ENCODE results near the gene R3HDM2. TPM values are rescaled to one million over a fixed set of nuclear protein-coding genes. Genes with fewer than 3 reads are reported as not detected.
A peak's percentile ranks its signal among the peaks of the same experiment; 100 is the strongest.
"Not testable (repeated sequence)": the region's sequence is repeated elsewhere in the genome, so short reads cannot be mapped to it uniquely, and the experiment has no call there.

The R3HDM2 gene
- total RNA-seq, 1 donor from 2014 or later, result 38.6 TPM

- DNase-seq (ENCODE audit: low spot score), result peak; percentile 98
- ATAC-seq, result peak; percentile 49
These were observed 23.9 kb upstream of the R3HDM2 start, which contains the start of gene INHBE for GRCh38 chr12:57454566-57455373. Gene INHBE (plus strand): TSS chr12:57455307. CDS start chr12:57455537, 230 bp downstream.

DNA sequence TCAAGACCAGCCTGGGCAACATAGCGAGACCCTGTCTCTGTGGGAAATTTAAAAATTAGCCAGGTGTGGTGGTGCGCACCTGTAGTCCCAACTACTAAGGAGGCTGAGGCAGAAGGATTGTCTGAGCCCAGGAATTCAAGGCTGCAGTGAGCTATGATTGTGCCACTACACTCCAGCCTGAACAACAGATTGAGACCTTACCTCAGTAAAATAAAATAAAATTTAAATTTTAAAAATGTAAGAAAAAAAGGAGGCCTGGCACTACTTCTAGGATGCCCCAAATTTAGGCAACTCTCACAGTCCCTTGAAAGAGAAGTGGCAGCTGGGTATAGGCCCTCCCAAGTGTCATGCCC lies 23.3 kb upstream of the R3HDM2 start:
- ATAC-seq (no peak), DNase-seq (ENCODE audit: low spot score) (no peak)

GRCh38 chr12:57452937-57453509 lies 22.2 kb upstream of the R3HDM2 start:
- ATAC-seq (peak; percentile 49), DNase-seq (ENCODE audit: low spot score) (peak; percentile 80)

GRCh38 chr12:57452181-57452936 lies 21.5 kb upstream of the R3HDM2 start:
- DNase-seq (ENCODE audit: low spot score), result no peak
- no peak for ATAC-seq

DNA sequence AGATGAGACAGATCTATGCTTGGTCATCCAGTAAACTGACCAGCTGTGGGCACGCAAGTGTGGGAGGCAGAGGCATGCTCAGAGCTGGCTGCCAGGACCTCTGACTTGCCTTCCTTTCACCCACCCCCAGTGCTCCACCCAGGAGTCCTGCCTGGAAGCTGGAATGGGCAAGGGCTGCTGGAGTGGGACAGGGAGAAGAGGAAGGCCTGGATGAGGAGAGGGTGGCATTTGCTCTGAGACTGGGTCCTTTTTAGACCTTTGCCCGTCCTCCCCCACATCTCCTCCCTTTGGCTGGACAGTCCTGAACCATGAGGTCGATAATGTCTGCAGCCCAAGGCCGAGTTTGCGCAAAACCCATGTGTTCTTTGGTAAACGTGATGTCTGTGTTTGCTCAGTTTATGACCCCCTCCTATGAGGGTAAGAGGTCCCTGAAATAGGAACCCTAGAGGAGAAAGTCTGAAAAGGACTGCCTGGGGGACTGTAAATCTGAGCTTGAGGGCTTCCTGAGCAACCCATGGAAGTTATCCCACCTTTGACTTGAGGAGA lies 20.5 kb upstream of the R3HDM2 start:
- ATAC-seq (peak; percentile 55), DNase-seq (ENCODE audit: low spot score) (peak; percentile 97)

DNA sequence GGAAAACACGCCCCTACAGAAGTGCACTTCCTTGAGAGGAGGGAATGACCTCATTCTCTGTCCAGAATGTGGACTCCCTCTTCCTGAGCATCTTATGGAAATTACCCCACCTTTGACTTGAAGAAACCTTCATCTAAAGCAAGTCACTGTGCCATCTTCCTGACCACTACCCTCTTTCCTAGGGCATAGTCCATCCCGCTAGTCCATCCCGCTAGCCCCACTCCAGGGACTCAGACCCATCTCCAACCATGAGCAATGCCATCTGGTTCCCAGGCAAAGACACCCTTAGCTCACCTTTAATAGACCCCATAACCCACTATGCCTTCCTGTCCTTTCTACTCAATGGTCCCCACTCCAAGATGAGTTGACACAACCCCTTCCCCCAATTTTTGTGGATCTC lies 19.2 kb upstream of the R3HDM2 start:
- DNase-seq (ENCODE audit: low spot score) (no peak), ATAC-seq (no peak)

GRCh38 chr12:57449375-57449774 lies 18.5 kb upstream of the R3HDM2 start:
- ATAC-seq (no peak), DNase-seq (ENCODE audit: low spot score) (no peak)

GRCh38 chr12:57448669-57449068 lies 17.8 kb upstream of the R3HDM2 start:
- DNase-seq (ENCODE audit: low spot score) (no peak), ATAC-seq (no peak)

GRCh38 chr12:57446292-57446960 lies 15.6 kb upstream of the R3HDM2 start:
- no peak for DNase-seq (ENCODE audit: low spot score)
- no peak for ATAC-seq

DNA sequence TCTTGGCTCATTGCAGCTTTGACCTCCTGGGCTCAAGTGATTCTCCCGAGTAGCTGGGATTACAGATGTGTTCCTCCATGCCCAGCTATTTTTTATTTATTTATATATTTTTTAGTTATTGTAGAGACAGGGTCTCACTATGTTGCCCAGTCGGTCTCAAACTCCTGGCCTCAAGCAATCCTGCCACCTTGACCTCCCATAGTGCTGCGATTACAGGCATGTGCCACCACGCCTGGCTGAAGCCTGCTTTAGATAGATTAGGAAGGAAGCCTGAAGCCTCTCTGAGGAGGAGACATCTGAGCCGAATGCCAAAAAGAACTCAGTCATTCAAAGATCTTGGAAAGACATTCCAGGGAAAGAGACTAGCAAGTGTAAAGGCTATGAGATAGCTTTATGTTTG lies 13.9 kb upstream of the R3HDM2 start:
- DNase-seq (ENCODE audit: low spot score) (no peak), ATAC-seq (no peak)

DNA sequence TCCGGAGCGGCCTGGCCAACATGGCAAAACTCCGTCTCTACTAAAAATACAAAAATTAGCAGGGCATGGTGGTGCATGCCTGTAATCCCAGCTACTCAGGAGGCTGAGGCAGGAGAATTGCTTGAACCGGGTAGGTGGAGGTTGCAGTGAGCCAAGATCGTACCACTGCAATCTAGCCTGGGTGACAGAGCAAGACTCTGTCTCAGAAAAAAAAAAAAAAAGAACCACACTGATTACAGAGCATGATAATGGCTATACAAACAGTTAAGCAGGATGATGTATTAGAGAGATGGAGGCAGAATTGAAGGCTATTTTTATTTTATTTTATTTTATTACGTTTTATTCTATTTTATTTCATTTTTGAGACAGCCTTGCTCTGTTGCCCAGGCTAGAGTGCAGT lies 13.5 kb upstream of the R3HDM2 start:
- not testable (repeated sequence) for ATAC-seq; DNase-seq (ENCODE audit: low spot score)

DNA sequence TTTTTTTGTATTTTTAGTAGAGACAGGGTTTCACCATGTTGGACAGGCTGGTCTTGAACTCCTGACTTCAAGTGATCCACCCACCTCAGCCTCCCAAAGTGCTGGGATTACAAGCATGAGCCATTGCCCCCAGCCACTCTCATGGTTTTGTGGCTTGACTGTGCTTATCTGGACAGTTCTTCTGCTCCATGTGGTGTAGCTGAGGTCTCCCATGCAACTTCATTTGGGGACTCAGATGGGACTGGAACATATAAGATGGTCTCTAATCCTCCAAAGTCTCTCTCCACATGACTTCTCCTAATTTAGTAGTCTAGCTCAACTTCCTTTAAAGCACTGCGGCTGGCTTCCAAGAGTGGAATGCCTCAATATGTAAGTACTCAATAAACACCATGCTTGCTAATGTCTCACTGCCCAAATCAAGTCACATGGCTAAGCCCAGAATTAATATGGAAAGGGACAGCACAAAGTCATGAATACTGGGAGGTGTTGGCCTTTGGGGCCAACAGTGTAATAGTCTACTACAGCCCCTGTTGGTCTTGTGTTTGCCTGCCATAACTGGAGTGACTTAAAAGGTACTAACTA lies 11.1 kb upstream of the R3HDM2 start:
- DNase-seq (ENCODE audit: low spot score), result no peak

GRCh38 chr12:57441393-57441792 lies 10.6 kb upstream of the R3HDM2 start:
- ATAC-seq; DNase-seq (ENCODE audit: low spot score): not testable (repeated sequence)

More for the DNA sequence above, 11.1 kb upstream of the R3HDM2 start:
- no peak for ATAC-seq

GRCh38 chr12:57439762-57440266 lies 9.0 kb upstream of the R3HDM2 start:
- ATAC-seq, result no peak
- no peak for DNase-seq (ENCODE audit: low spot score)

- no peak for DNase-seq (ENCODE audit: low spot score)
- no peak for ATAC-seq
These were observed 7.6 kb upstream of the R3HDM2 start for GRCh38 chr12:57438400-57438799.

DNA sequence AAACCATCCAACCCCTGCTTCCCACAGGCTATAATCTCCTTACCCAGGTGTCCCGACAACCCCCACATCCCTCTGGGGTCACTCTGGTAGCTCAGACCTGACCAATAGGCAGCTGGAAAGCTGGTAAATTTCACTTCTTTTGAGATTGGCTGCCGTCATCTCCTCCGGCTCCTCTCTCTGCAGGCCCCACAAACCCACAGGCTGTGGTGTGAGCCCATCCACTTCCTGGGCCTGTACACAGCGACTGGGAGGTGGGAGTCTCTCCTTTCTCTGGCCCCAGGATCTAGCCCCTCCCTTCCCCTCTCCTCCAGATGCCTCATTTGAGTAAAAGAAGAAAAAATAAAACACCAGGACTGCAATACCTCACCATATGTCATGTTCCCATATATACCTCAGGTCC lies 4.5 kb upstream of the R3HDM2 start:
- DNase-seq (ENCODE audit: low spot score), result no peak
- ATAC-seq, result peak; percentile 12

GRCh38 chr12:57434517-57435223 lies 3.8 kb upstream of the R3HDM2 start, which contains the start of gene INHBC:
Gene INHBC (plus strand): TSS chr12:57434784. CDS start chr12:57434887, 103 bp downstream.
- peak; percentile 97 for DNase-seq (ENCODE audit: low spot score)
- ATAC-seq, result peak; percentile 61

GRCh38 chr12:57433370-57433769 lies 2.5 kb upstream of the R3HDM2 start:
- DNase-seq (ENCODE audit: low spot score) (no peak), ATAC-seq (no peak)

DNA sequence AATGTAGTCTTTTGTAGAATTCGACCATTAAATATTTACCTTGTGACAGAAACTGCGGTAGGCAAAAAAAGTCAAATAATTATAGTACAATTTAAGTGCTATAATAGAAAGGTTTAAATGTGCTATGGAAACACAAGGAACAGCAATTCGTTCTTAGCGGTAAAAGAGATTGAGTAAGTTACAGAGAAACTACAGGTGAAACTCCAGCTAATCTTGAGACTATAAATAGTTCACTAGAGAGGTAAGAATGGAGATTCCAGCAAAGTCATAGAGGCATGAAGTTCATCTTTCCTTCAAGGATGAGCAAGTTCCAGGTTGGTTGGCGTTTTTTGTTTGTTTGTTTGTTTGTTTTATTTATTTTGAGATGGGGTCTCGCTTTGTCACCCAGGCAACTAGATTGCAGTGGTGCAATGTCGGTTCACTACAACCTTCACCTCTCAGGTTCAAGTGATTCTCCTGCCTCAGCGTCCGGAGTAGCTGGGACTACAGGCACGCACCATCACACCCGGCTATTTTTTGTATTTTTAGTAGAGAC lies 878 bp upstream of the R3HDM2 start:
- ATAC-seq, result no peak
- no peak for DNase-seq (ENCODE audit: low spot score)

Measured in left lobe of liver (tissue), 2 donors.